Measurements from ENCODE around the gene SLX4IP. TPM values are rescaled to one million over a fixed set of nuclear protein-coding genes. Genes with fewer than 3 reads are reported as not detected.

SLX4IP gene
- total and polyA plus RNA-seq, 2 of the 13 experiments (the other 11 are each of a cell fraction or from before 2014, with no cell fraction given): 3.6 to 7.3 TPM

DNA sequence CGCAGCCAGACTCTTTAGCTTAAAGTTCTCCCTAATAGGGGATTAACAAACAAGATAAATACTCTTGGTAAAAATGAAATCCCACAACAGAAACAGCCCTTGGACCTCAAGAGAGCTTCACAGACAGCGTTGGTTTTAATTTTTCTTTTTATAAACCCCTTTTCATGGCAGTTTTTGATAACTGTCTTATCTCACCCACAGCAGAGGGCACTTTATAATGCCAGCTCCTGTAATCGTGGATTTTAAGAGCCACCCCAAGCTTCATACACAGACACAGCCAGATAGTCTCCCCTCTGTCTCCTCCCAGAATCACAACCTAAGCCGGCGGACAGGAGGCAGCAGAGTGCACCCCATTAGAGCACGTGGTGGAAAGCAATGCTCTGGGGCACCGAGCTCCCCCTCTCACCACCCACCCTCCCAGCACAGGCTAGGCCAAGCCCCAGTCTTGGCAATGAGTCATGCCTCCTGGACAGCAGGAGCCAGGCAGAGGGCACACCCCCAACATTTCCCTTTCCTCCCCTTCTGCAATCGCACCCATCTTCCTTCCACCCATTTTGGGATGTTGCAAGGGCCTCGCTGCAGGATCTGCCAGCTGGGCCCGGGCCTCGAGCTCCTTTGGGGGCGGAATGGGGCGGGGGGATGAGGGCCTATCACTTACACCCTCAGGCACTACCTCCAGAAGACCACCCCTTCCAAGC is 236.3 kb downstream of the SLX4IP start (continued):
- TF ChIP-seq MEIS1 (CRISPR knock-in tag; IDR thresholded peaks at IDR 0.05; ENCODE audit: borderline replicate concordance) (no peak; the same call in 1 of the 2 replicates), ZNF382 (CRISPR knock-in tag; IDR thresholded peaks at IDR 0.05; ENCODE audit: borderline replicate concordance) (no peak), ZBTB7B (CRISPR knock-in tag; IDR thresholded peaks at IDR 0.05) (0 out of 2 replicates have a peak, but pooled peaks have one; percentile 63), ZNF841 (CRISPR knock-in tag; IDR thresholded peaks at IDR 0.05; ENCODE audit: borderline replicate concordance) (no peak), DMAP1 (CRISPR knock-in tag; IDR thresholded peaks at IDR 0.05) (peak; percentile 85), ZNF879 (CRISPR knock-in tag; IDR thresholded peaks at IDR 0.05) (no peak), IRF2 (CRISPR knock-in tag; IDR thresholded peaks at IDR 0.05) (peak; percentile 85), HOXA5 (CRISPR knock-in tag; IDR thresholded peaks at IDR 0.05) (no peak), ZNF446 (CRISPR knock-in tag; IDR thresholded peaks at IDR 0.05) (0 out of 2 replicates have a peak, but pooled peaks have one; percentile 1), PCBP1 (IDR thresholded peaks at IDR 0.05; ENCODE audit: borderline replicate concordance, low read depth, low read length) (no peak), XRCC5 (optimal IDR thresholded peaks at IDR 0.05; ENCODE audit: low read length) (peak; percentile 38), TMF1 (CRISPR knock-in tag; IDR thresholded peaks at IDR 0.05; ENCODE audit: low read depth) (0 out of 2 replicates have a peak, but pooled peaks have one; percentile 12), ZNF746 (CRISPR knock-in tag; IDR thresholded peaks at IDR 0.05) (peak; percentile 77), WIZ (CRISPR knock-in tag; IDR thresholded peaks at IDR 0.05) (no peak)
- TF ChIP-seq, protein P1, sequence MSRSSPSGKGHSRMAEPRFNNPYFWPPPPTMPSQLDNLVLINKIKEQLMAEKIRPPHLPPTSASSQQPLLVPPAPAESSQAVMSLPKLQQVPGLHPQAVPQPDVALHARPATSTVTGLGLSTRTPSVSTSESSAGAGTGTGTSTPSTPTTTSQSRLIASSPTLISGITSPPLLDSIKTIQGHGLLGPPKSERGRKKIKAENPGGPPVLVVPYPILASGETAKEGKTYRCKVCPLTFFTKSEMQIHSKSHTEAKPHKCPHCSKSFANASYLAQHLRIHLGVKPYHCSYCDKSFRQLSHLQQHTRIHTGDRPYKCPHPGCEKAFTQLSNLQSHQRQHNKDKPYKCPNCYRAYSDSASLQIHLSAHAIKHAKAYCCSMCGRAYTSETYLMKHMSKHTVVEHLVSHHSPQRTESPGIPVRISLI (CRISPR knock-in tag; IDR thresholded peaks at IDR 0.05; ENCODE audit: borderline replicate concordance): no peak; the same call in 1 of the 2 replicates
- TF ChIP-seq, protein P2, sequence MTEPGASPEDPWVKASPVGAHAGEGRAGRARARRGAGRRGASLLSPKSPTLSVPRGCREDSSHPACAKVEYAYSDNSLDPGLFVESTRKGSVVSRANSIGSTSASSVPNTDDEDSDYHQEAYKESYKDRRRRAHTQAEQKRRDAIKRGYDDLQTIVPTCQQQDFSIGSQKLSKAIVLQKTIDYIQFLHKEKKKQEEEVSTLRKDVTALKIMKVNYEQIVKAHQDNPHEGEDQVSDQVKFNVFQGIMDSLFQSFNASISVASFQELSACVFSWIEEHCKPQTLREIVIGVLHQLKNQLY (CRISPR knock-in tag; IDR thresholded peaks at IDR 0.05): no peak; the same call in 1 of the 2 replicates
- TF ChIP-seq, protein P3, sequence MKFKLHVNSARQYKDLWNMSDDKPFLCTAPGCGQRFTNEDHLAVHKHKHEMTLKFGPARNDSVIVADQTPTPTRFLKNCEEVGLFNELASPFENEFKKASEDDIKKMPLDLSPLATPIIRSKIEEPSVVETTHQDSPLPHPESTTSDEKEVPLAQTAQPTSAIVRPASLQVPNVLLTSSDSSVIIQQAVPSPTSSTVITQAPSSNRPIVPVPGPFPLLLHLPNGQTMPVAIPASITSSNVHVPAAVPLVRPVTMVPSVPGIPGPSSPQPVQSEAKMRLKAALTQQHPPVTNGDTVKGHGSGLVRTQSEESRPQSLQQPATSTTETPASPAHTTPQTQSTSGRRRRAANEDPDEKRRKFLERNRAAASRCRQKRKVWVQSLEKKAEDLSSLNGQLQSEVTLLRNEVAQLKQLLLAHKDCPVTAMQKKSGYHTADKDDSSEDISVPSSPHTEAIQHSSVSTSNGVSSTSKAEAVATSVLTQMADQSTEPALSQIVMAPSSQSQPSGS (CRISPR knock-in tag; IDR thresholded peaks at IDR 0.05): no peak
- TF ChIP-seq, protein P4, sequence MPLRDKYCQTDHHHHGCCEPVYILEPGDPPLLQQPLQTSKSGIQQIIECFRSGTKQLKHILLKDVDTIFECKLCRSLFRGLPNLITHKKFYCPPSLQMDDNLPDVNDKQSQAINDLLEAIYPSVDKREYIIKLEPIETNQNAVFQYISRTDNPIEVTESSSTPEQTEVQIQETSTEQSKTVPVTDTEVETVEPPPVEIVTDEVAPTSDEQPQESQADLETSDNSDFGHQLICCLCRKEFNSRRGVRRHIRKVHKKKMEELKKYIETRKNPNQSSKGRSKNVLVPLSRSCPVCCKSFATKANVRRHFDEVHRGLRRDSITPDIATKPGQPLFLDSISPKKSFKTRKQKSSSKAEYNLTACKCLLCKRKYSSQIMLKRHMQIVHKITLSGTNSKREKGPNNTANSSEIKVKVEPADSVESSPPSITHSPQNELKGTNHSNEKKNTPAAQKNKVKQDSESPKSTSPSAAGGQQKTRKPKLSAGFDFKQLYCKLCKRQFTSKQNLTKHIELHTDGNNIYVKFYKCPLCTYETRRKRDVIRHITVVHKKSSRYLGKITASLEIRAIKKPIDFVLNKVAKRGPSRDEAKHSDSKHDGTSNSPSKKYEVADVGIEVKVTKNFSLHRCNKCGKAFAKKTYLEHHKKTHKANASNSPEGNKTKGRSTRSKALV (CRISPR knock-in tag; IDR thresholded peaks at IDR 0.05): no peak
- TF ChIP-seq, protein P5, sequence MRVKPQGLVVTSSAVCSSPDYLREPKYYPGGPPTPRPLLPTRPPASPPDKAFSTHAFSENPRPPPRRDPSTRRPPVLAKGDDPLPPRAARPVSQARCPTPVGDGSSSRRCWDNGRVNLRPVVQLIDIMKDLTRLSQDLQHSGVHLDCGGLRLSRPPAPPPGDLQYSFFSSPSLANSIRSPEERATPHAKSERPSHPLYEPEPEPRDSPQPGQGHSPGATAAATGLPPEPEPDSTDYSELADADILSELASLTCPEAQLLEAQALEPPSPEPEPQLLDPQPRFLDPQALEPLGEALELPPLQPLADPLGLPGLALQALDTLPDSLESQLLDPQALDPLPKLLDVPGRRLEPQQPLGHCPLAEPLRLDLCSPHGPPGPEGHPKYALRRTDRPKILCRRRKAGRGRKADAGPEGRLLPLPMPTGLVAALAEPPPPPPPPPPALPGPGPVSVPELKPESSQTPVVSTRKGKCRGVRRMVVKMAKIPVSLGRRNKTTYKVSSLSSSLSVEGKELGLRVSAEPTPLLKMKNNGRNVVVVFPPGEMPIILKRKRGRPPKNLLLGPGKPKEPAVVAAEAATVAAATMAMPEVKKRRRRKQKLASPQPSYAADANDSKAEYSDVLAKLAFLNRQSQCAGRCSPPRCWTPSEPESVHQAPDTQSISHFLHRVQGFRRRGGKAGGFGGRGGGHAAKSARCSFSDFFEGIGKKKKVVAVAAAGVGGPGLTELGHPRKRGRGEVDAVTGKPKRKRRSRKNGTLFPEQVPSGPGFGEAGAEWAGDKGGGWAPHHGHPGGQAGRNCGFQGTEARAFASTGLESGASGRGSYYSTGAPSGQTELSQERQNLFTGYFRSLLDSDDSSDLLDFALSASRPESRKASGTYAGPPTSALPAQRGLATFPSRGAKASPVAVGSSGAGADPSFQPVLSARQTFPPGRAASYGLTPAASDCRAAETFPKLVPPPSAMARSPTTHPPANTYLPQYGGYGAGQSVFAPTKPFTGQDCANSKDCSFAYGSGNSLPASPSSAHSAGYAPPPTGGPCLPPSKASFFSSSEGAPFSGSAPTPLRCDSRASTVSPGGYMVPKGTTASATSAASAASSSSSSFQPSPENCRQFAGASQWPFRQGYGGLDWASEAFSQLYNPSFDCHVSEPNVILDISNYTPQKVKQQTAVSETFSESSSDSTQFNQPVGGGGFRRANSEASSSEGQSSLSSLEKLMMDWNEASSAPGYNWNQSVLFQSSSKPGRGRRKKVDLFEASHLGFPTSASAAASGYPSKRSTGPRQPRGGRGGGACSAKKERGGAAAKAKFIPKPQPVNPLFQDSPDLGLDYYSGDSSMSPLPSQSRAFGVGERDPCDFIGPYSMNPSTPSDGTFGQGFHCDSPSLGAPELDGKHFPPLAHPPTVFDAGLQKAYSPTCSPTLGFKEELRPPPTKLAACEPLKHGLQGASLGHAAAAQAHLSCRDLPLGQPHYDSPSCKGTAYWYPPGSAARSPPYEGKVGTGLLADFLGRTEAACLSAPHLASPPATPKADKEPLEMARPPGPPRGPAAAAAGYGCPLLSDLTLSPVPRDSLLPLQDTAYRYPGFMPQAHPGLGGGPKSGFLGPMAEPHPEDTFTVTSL (CRISPR knock-in tag; IDR thresholded peaks at IDR 0.05; ENCODE audit: borderline replicate concordance): peak; percentile 10; the same call in 1 of the 2 replicates
